Neural progenitor cell (in vitro differentiated cells): Measurements from ENCODE around the gene PAPPA2. TPM values are rescaled to one million over a fixed set of nuclear protein-coding genes. Genes with fewer than 3 reads are reported as not detected.

Experiments
- DNase-seq: peaks from one replicate; pipeline ENCODE4 v3.0.0-alpha.2; 2016; ENCODE audit warnings: low spot score
- H2AFZ ChIP-seq: fragments of 200-600 bp; sonication (generic); replicated peaks from 2 replicates; pipeline ENCODE4 v1.6.1; 2016; ENCODE audit warnings: antibody characterized with exemption
- H3F3A ChIP-seq: fragments of 200-600 bp; sonication (generic); 2 replicates; pipeline ENCODE4 v1.6.1; 2016; ENCODE audit warnings: antibody characterized with exemption, low read depth
- H3K27ac ChIP-seq: fragments of 200-600 bp; sonication (generic); 2 replicates; pipeline ENCODE4 v1.5.1; 2016; ENCODE audit warnings: mild to moderate bottlenecking
- H3K27me3 ChIP-seq: fragments of 200-600 bp; sonication (generic); 2 replicates; pipeline ENCODE4 v1.6.1; 2016; ENCODE audit warnings: mild to moderate bottlenecking, moderate library complexity
- H3K36me3 ChIP-seq: fragments of 200-600 bp; sonication (generic); 2 replicates; pipeline ENCODE4 v1.5.1; 2016
- H3K4me1 ChIP-seq: fragments of 200-600 bp; sonication (generic); 2 replicates; pipeline ENCODE4 v1.6.1; 2016; ENCODE audit warnings: mixed run types
- H3K4me2 ChIP-seq: fragments of 200-600 bp; sonication (generic); 2 replicates; pipeline ENCODE4 v1.6.1; 2016
- H3K4me3 ChIP-seq: fragments of 200-600 bp; sonication (generic); 2 replicates; pipeline ENCODE4 v1.5.1; 2016
- H3K79me2 ChIP-seq: fragments of 200-600 bp; sonication (generic); 2 replicates; pipeline ENCODE4 v1.6.1; 2016; ENCODE audit warnings: low read depth
- H3K9ac ChIP-seq: fragments of 200-600 bp; sonication (generic); 2 replicates; pipeline ENCODE4 v1.6.1; 2016
- H3K9me3 ChIP-seq: fragments of 200-600 bp; sonication (generic); 2 replicates; pipeline ENCODE4 v1.5.1; 2016; ENCODE audit warnings: low read depth
- H4K20me1 ChIP-seq: fragments of 200-600 bp; sonication (generic); 2 replicates; pipeline ENCODE4 v1.6.1; 2016; ENCODE audit warnings: low read depth
- H3K27ac Mint-ChIP-seq: 3 replicates; pipeline ENCODE4 v1.8.0; 2021; ENCODE audit warnings: mixed read lengths
- H3K27me3 Mint-ChIP-seq: 2 replicates; pipeline ENCODE4 v1.8.0; 2022; ENCODE audit warnings: low read depth, mild to moderate bottlenecking, inconsistent platforms, moderate library complexity, mixed read lengths; ENCODE audit not compliant: insufficient read depth
- H3K36me3 Mint-ChIP-seq: 3 replicates; pipeline ENCODE4 v1.8.0; 2021; ENCODE audit warnings: mixed read lengths
- H3K4me1 Mint-ChIP-seq: 3 replicates; pipeline ENCODE4 v1.8.0; 2021; ENCODE audit warnings: mixed read lengths
- H3K4me3 Mint-ChIP-seq: 3 replicates; pipeline ENCODE4 v1.8.0; 2021; ENCODE audit warnings: mild to moderate bottlenecking, moderate library complexity, mixed read lengths
- H3K9me3 Mint-ChIP-seq: 3 replicates; pipeline ENCODE4 v1.8.0; 2020; ENCODE audit warnings: mixed read lengths
- CTCF ChIP-seq: fragments of 200-600 bp; sonication (generic); IDR thresholded peaks from 2 replicates; pipeline ENCODE4 v1.5.1; 2017; ENCODE audit warnings: antibody characterized with exemption, mild to moderate bottlenecking
- EZH2 ChIP-seq: fragments of 200-600 bp; sonication (generic); IDR thresholded peaks from 2 replicates; pipeline ENCODE4 v1.6.1; 2017; ENCODE audit warnings: antibody characterized with exemption, mild to moderate bottlenecking, moderate library complexity
- EZH2phosphoT487 ChIP-seq: fragments of 200-600 bp; sonication (generic); IDR thresholded peaks from 2 replicates; pipeline ENCODE4 v1.6.1; 2017; ENCODE audit warnings: antibody characterized with exemption
- total RNA-seq: library from RNA; depleted of rRNA; stranded (reverse); fragments of >200 nt; gene quantifications from 2 replicates; pipeline ENCODE4 v1.2.3, GENCODE V29; 2015; ENCODE audit warnings: low replicate concordance

Gene PAPPA2
- total RNA-seq, 1 donor from 2014 or later: 0.17 TPM

GRCh38 chr1:176801514-176802020 is 338.6 kb downstream of the PAPPA2 start:
- H3K27ac Mint-ChIP-seq: peak overlapping the region; percentile 58
- DNase-seq: peak; percentile 29
- Histone ChIP-seq H3K27ac (no peak overlapping the region), H3K27me3 (no peaks in the 10 kb centered on the region), H2AFZ (peak overlapping the region; percentile 73), H4K20me1 (no peaks in the 10 kb centered on the region), H3K9me3 (no peaks in the 10 kb centered on the region), H3K4me2 (peak overlapping the region; percentile 33), H3K4me1 (peaks cover 10% of the 10 kb centered on the region), H3K36me3 (no peaks in the 10 kb centered on the region), H3F3A (no peaks in the 10 kb centered on the region), H3K79me2 (no peaks in the 10 kb centered on the region), H3K9ac (no peak overlapping the region), H3K4me3 (no peak overlapping the region)
- no peaks in the 10 kb centered on the region for H3K9me3 Mint-ChIP-seq
- no peak overlapping the region for H3K4me3 Mint-ChIP-seq
- H3K36me3 Mint-ChIP-seq: no peaks in the 10 kb centered on the region
- peaks cover 2% of the 10 kb centered on the region for H3K27me3 Mint-ChIP-seq
- peaks cover 18% of the 10 kb centered on the region for H3K4me1 Mint-ChIP-seq
- TF ChIP-seq EZH2 (no peak), CTCF (no peak), EZH2phosphoT487 (no peak)

GRCh38 chr1:176802316-176802715 is 339.3 kb downstream of the PAPPA2 start:
- no peaks in the 10 kb centered on the region for H3K79me2 ChIP-seq

GRCh38 chr1:176803042-176803441 is 340.1 kb downstream of the PAPPA2 start:
- Histone ChIP-seq H3K9me3 (no peaks in the 10 kb centered on the region), H3K4me3 (no peak overlapping the region), H2AFZ (no peak overlapping the region), H3K4me1 (peaks cover 10% of the 10 kb centered on the region), H3K79me2 (no peaks in the 10 kb centered on the region), H4K20me1 (no peaks in the 10 kb centered on the region), H3K36me3 (no peaks in the 10 kb centered on the region), H3F3A (no peaks in the 10 kb centered on the region), H3K27ac (no peak overlapping the region), H3K9ac (no peak overlapping the region), H3K27me3 (no peaks in the 10 kb centered on the region), H3K4me2 (no peak overlapping the region)
- H3K4me1 Mint-ChIP-seq: peaks cover 18% of the 10 kb centered on the region
- H3K9me3 Mint-ChIP-seq: no peaks in the 10 kb centered on the region
- no peak overlapping the region for H3K27ac Mint-ChIP-seq
- peaks cover 4% of the 10 kb centered on the region for H3K27me3 Mint-ChIP-seq
- TF ChIP-seq EZH2phosphoT487 (no peak), EZH2 (no peak), CTCF (no peak)
- H3K4me3 Mint-ChIP-seq: no peak overlapping the region
- no peak for DNase-seq
- no peaks in the 10 kb centered on the region for H3K36me3 Mint-ChIP-seq

More at GRCh38 chr1:176802316-176802715, 339.3 kb downstream of the PAPPA2 start:
- no peaks in the 10 kb centered on the region for H3K9me3 ChIP-seq
- H3K4me1 ChIP-seq: peaks cover 10% of the 10 kb centered on the region
- Mint-ChIP-seq H3K4me3 (no peak overlapping the region), H3K4me1 (peaks cover 18% of the 10 kb centered on the region), H3K27ac (no peak overlapping the region), H3K9me3 (no peaks in the 10 kb centered on the region), H3K36me3 (no peaks in the 10 kb centered on the region), H3K27me3 (peaks cover 2% of the 10 kb centered on the region)
- no peaks in the 10 kb centered on the region for H3K27me3 ChIP-seq
- H3K4me3 ChIP-seq: no peak overlapping the region
- no peak overlapping the region for H3K27ac ChIP-seq
- TF ChIP-seq EZH2phosphoT487 (no peak), EZH2 (no peak), CTCF (no peak)
- no peaks in the 10 kb centered on the region for H3F3A ChIP-seq
- H3K9ac ChIP-seq: no peak overlapping the region
- no peak for DNase-seq
- no peak overlapping the region for H3K4me2 ChIP-seq
- H4K20me1 ChIP-seq: no peaks in the 10 kb centered on the region
- peak overlapping the region; percentile 73 for H2AFZ ChIP-seq
- H3K36me3 ChIP-seq: no peaks in the 10 kb centered on the region
